ENCODE measurements around the gene RC3H2. TPM values are rescaled to one million over a fixed set of nuclear protein-coding genes. Genes with fewer than 3 reads are reported as not detected.
"Not testable (repeated sequence)": the region's sequence is repeated elsewhere in the genome, so short reads cannot be mapped to it uniquely, and the experiment has no call there.

RC3H2 gene
- total and polyA plus RNA-seq, 7 experiments from 2014 or later = 18.7 to 66.4 (median 53.9) TPM

GRCh38 chr9:122879443-122879842, 25.7 kb downstream of the RC3H2 start:
- Histone ChIP-seq H3K27ac (ENCODE audit: low read depth, low read length) (no peak overlapping the region), H3K4me3 (ENCODE audit: low read length) (no peak overlapping the region), H3K36me3 (ENCODE audit: control insufficient read depth in 2 of 3, insufficient read depth in 3 of 3, low read length in 3 of 3) (peaks cover 27 to 84% (median 54%) of the 10 kb centered on the region in 3 experiments), H3K4me1 (ENCODE audit: control insufficient read depth in 2 of 2, insufficient read depth in 2 of 2, low read length in 2 of 2) (no peaks in the 10 kb centered on the region), H3K27me3 (ENCODE audit: control insufficient read depth in 2 of 2, insufficient read depth in 2 of 2, low read length in 2 of 2) (no peaks in the 10 kb centered on the region), H3K9me3 (ENCODE audit: control insufficient read depth in 2 of 3, low read length in 3 of 3) (no peaks in the 10 kb centered on the region)
- ChIA-PET CTCF (interaction anchor here (1.4 kb wide), 1 partner anchor 470 kb away, joined by 3 read pairs; no protein-coding TSS in a partner anchor), POLR2A (no interaction called here)
- intact Hi-C loops (cut with micrococcal nuclease) = no loop called here
- ATAC-seq (no peak), DNase-seq (no peak)
- Mint-ChIP-seq H3K9me3 (no peaks in the 10 kb centered on the region), H3K27ac (no peak overlapping the region), H3K4me1 (peaks cover 2 to 11% (median 7%) of the 10 kb centered on the region in 7 donors), H3K4me3 (no peak overlapping the region), H3K27me3 (no peaks in the 10 kb centered on the region), H3K36me3 (peaks cover 13 to 50% (median 27%) of the 10 kb centered on the region in 5 donors)

- Histone ChIP-seq H3K9me3 (ENCODE audit: control insufficient read depth in 2 of 3, low read length in 3 of 3) (no peaks in the 10 kb centered on the region), H3K4me1 (ENCODE audit: control insufficient read depth in 2 of 2, insufficient read depth in 2 of 2, low read length in 2 of 2) (no peaks in the 10 kb centered on the region), H3K27ac (ENCODE audit: low read depth, low read length) (no peak overlapping the region), H3K36me3 (ENCODE audit: control insufficient read depth in 2 of 3, insufficient read depth in 3 of 3, low read length in 3 of 3) (peaks cover 22 to 82% (median 32%) of the 10 kb centered on the region in 3 experiments), H3K27me3 (ENCODE audit: control insufficient read depth in 2 of 2, insufficient read depth in 2 of 2, low read length in 2 of 2) (no peaks in the 10 kb centered on the region), H3K4me3 (ENCODE audit: low read length) (no peak overlapping the region)
- Mint-ChIP-seq H3K4me3 (no peak overlapping the region), H3K36me3 (peaks cover 13 to 55% (median 37%) of the 10 kb centered on the region in 5 donors), H3K4me1 (peaks cover 0 to 11% (median 5%) of the 10 kb centered on the region in 7 donors), H3K9me3 (no peaks in the 10 kb centered on the region), H3K27ac (peak overlapping the region in 6 of 9 donors; percentile 24 to 62 (median 38)), H3K27me3 (no peaks in the 10 kb centered on the region)
- CTCF ChIA-PET = no interaction called here
- ATAC-seq (no peak), DNase-seq (no peak)
- intact Hi-C loops (cut with micrococcal nuclease) = no loop called here
- POLR2A ChIA-PET = no interaction called here
Measured at GRCh38 chr9:122875523-122875922, 29.6 kb downstream of the RC3H2 start.

GRCh38 chr9:122867276-122867675, 37.9 kb downstream of the RC3H2 start:
- H3K27ac Mint-ChIP-seq; H3K27ac ChIP-seq (ENCODE audit: low read depth, low read length); H3K27me3 ChIP-seq (ENCODE audit: control insufficient read depth in 2 of 2, insufficient read depth in 2 of 2, low read length in 2 of 2); H3K27me3 Mint-ChIP-seq; ATAC-seq; H3K4me1 Mint-ChIP-seq; POLR2A ChIA-PET; CTCF ChIA-PET; H3K4me3 Mint-ChIP-seq; H3K4me3 ChIP-seq (ENCODE audit: low read length); H3K9me3 ChIP-seq (ENCODE audit: control insufficient read depth in 2 of 3, low read length in 3 of 3); intact Hi-C loops (cut with micrococcal nuclease); H3K4me1 ChIP-seq (ENCODE audit: control insufficient read depth in 2 of 2, insufficient read depth in 2 of 2, low read length in 2 of 2); H3K9me3 Mint-ChIP-seq; DNase-seq: not testable (repeated sequence)
- peaks cover 0 to 31% (median 4%) of the 10 kb centered on the region in 3 experiments for H3K36me3 ChIP-seq (ENCODE audit: control insufficient read depth in 2 of 3, insufficient read depth in 3 of 3, low read length in 3 of 3)
- H3K36me3 Mint-ChIP-seq = peaks cover 0 to 62% (median 33%) of the 10 kb centered on the region in 5 donors

- Histone ChIP-seq H3K4me1 (ENCODE audit: control insufficient read depth in 2 of 2, insufficient read depth in 2 of 2, low read length in 2 of 2) (no peaks in the 10 kb centered on the region), H3K27ac (ENCODE audit: low read depth, low read length) (no peak overlapping the region), H3K27me3 (ENCODE audit: control insufficient read depth in 2 of 2, insufficient read depth in 2 of 2, low read length in 2 of 2) (no peaks in the 10 kb centered on the region), H3K36me3 (ENCODE audit: control insufficient read depth in 2 of 3, insufficient read depth in 3 of 3, low read length in 3 of 3) (peaks cover 0 to 20% (median 0%) of the 10 kb centered on the region in 3 experiments), H3K4me3 (ENCODE audit: low read length) (no peak overlapping the region), H3K9me3 (ENCODE audit: control insufficient read depth in 2 of 3, low read length in 3 of 3) (no peaks in the 10 kb centered on the region)
- intact Hi-C loops (cut with micrococcal nuclease) = no loop called here
- peak overlapping the region in 2 of 9 donors; percentile 48 to 52 for H3K27ac Mint-ChIP-seq
- CTCF ChIA-PET = no interaction called here
- peaks cover 0 to 2% (median 0%) of the 10 kb centered on the region in 7 donors for H3K4me1 Mint-ChIP-seq
- H3K4me3 Mint-ChIP-seq = no peak overlapping the region
- no peak for DNase-seq
- H3K9me3 Mint-ChIP-seq = peaks cover 0 to 1% (median 0%) of the 10 kb centered on the region in 11 donors
- POLR2A ChIA-PET = no interaction called here
- peaks cover 0 to 54% (median 23%) of the 10 kb centered on the region in 5 donors for H3K36me3 Mint-ChIP-seq
- ATAC-seq = no peak
- H3K27me3 Mint-ChIP-seq = no peaks in the 10 kb centered on the region
Measured at GRCh38 chr9:122866079-122866478, 39.1 kb downstream of the RC3H2 start.

GRCh38 chr9:122865300-122865699, 39.9 kb downstream of the RC3H2 start:
- POLR2A ChIA-PET = no interaction called here
- CTCF ChIA-PET = no interaction called here
- H3K4me1 Mint-ChIP-seq = peaks cover 0 to 2% (median 0%) of the 10 kb centered on the region in 7 donors
- Histone ChIP-seq H3K27me3 (ENCODE audit: control insufficient read depth in 2 of 2, insufficient read depth in 2 of 2, low read length in 2 of 2) (no peaks in the 10 kb centered on the region), H3K36me3 (ENCODE audit: control insufficient read depth in 2 of 3, insufficient read depth in 3 of 3, low read length in 3 of 3) (peaks cover 0 to 18% (median 0%) of the 10 kb centered on the region in 3 experiments), H3K4me1 (ENCODE audit: control insufficient read depth in 2 of 2, insufficient read depth in 2 of 2, low read length in 2 of 2) (no peaks in the 10 kb centered on the region), H3K9me3 (ENCODE audit: control insufficient read depth in 2 of 3, low read length in 3 of 3) (no peaks in the 10 kb centered on the region), H3K27ac (ENCODE audit: low read depth, low read length) (no peak overlapping the region), H3K4me3 (ENCODE audit: low read length) (no peak overlapping the region)
- H3K27ac Mint-ChIP-seq = peak overlapping the region in 5 of 9 donors; percentile 48 to 64 (median 51)
- no peak overlapping the region for H3K4me3 Mint-ChIP-seq
- peaks cover 0 to 1% (median 0%) of the 10 kb centered on the region in 11 donors for H3K9me3 Mint-ChIP-seq
- no peaks in the 10 kb centered on the region for H3K27me3 Mint-ChIP-seq
- no peak for DNase-seq
- peaks cover 0 to 47% (median 17%) of the 10 kb centered on the region in 5 donors for H3K36me3 Mint-ChIP-seq
- intact Hi-C loops (cut with micrococcal nuclease) = no loop called here
- no peak for ATAC-seq

- peak overlapping the region in 6 of 9 donors; percentile 11 to 42 (median 22) for H3K27ac Mint-ChIP-seq
- no peak for DNase-seq
- Histone ChIP-seq H3K36me3 (ENCODE audit: control insufficient read depth in 2 of 3, insufficient read depth in 3 of 3, low read length in 3 of 3) (peaks cover 0 to 20% (median 3%) of the 10 kb centered on the region in 3 experiments), H3K9me3 (ENCODE audit: control insufficient read depth in 2 of 3, low read length in 3 of 3) (no peaks in the 10 kb centered on the region), H3K4me1 (ENCODE audit: control insufficient read depth in 2 of 2, insufficient read depth in 2 of 2, low read length in 2 of 2) (no peaks in the 10 kb centered on the region), H3K27ac (ENCODE audit: low read depth, low read length) (no peak overlapping the region), H3K4me3 (ENCODE audit: low read length) (no peak overlapping the region), H3K27me3 (ENCODE audit: control insufficient read depth in 2 of 2, insufficient read depth in 2 of 2, low read length in 2 of 2) (no peaks in the 10 kb centered on the region)
- no peak overlapping the region for H3K4me3 Mint-ChIP-seq
- ChIA-PET CTCF (no interaction called here), POLR2A (no interaction called here)
- H3K9me3 Mint-ChIP-seq = peaks cover 0 to 1% (median 0%) of the 10 kb centered on the region in 11 donors
- ATAC-seq = no peak
- no peaks in the 10 kb centered on the region for H3K27me3 Mint-ChIP-seq
- peaks cover 0 to 6% (median 0%) of the 10 kb centered on the region in 7 donors for H3K4me1 Mint-ChIP-seq
- intact Hi-C loops (cut with micrococcal nuclease) = loop anchor here in 1 of 2 donors (2.0 kb wide), 1 partner anchor 29 kb away; no protein-coding TSS in a partner anchor
- peaks cover 5 to 47% (median 25%) of the 10 kb centered on the region in 5 donors for H3K36me3 Mint-ChIP-seq
Measured at GRCh38 chr9:122863407-122863806, 41.8 kb downstream of the RC3H2 start.

Data from naive thymus-derived CD4-positive, alpha-beta T cell (primary cell).